Fibroblast of lung (primary cell): ENCODE data around the gene PCAT6. TPM values are rescaled to one million over a fixed set of nuclear protein-coding genes. Genes with fewer than 3 reads are reported as not detected.

Source experiments
- DNase-seq, 2 donors: peaks; one replicate each; pipeline versions ENCODE4 v3.0.0 to v3.0.0-alpha.2; 2010; ENCODE audit warnings: low read depth in 2 of 2
- H2AFZ ChIP-seq: 2 replicates; pipeline ENCODE4 v1.5.1; 2012; ENCODE audit warnings: low read length, control low read depth, inconsistent platforms
- H3K27ac ChIP-seq: 2 replicates; pipeline ENCODE4 v1.5.1; 2011; ENCODE audit warnings: low read length, control low read depth; ENCODE audit not compliant: insufficient read depth
- H3K27me3 ChIP-seq: 2 replicates; pipeline ENCODE4 v1.5.1; 2011; ENCODE audit warnings: mild to moderate bottlenecking, low read length; ENCODE audit not compliant: control insufficient read depth, insufficient read depth
- H3K36me3 ChIP-seq: 2 replicates; pipeline ENCODE4 v1.5.1; 2011; ENCODE audit warnings: low read length; ENCODE audit not compliant: control insufficient read depth, insufficient read depth
- H3K4me1 ChIP-seq: 2 replicates; pipeline ENCODE4 v1.5.1; 2011; ENCODE audit warnings: low read length; ENCODE audit not compliant: control insufficient read depth, insufficient read depth; ENCODE audit errors: extremely low read depth
- H3K4me2 ChIP-seq: 2 replicates; pipeline ENCODE4 v1.5.1; 2011; ENCODE audit warnings: low read length, control low read depth; ENCODE audit not compliant: insufficient read depth; ENCODE audit errors: extremely low read depth
- H3K4me3 ChIP-seq, 4 experiments: fragments of 200-600 bp in 1 of 4; sonication (generic) in 1 of 4; replicated peaks in 1 of 4; 2 replicates each; pipeline ENCODE4 v1.5.1; 2011 to 2016; ENCODE audit warnings: low read length in 4 of 4, low read depth in 3 of 4, mild to moderate bottlenecking in 3 of 4, control low read depth in 2 of 4, inconsistent platforms in 1 of 4, mixed read lengths in 1 of 4; ENCODE audit not compliant: insufficient read depth in 1 of 4; ENCODE audit errors: control extremely low read depth in 1 of 4
- H3K79me2 ChIP-seq: 2 replicates; pipeline ENCODE4 v1.5.1; 2012; ENCODE audit warnings: mild to moderate bottlenecking, low read length, inconsistent platforms; ENCODE audit not compliant: control insufficient read depth, insufficient read depth
- H3K9ac ChIP-seq: 2 replicates; pipeline ENCODE4 v1.5.1; 2011; ENCODE audit warnings: mild to moderate bottlenecking, low read length, control low read depth; ENCODE audit not compliant: insufficient read depth
- H3K9me3 ChIP-seq: 2 replicates; pipeline ENCODE4 v1.5.1; 2012; ENCODE audit warnings: low read depth, low read length; ENCODE audit not compliant: control insufficient read depth, insufficient read depth
- H4K20me1 ChIP-seq: 2 replicates; pipeline ENCODE4 v1.5.1; 2011; ENCODE audit warnings: low read length; ENCODE audit not compliant: control insufficient read depth, insufficient read depth; ENCODE audit errors: extremely low read depth
- EZH2 ChIP-seq: IDR thresholded peaks from 2 replicates; pipeline ENCODE4 v1.5.1; 2012; ENCODE audit warnings: low read length, control low read depth, mild to moderate bottlenecking; ENCODE audit errors: missing control alignments
- polyA plus RNA-seq, 2 donors: library from polyadenylated mRNA; depleted of rRNA in 1 of 2; stranded (reverse) in 1 of 2; unstranded in 1 of 2; fragments of >200 nt; gene quantifications; 2 replicates each; pipeline ENCODE4 v1.2.1, GENCODE V29; 2011 to 2012; ENCODE audit warnings: missing spikeins in 1 of 2
- total RNA-seq: library from RNA; depleted of rRNA; stranded (reverse); fragments of >200 nt; gene quantifications from 2 replicates; pipeline ENCODE4 v1.2.1, GENCODE V29; 2014
- TF ChIP-seq, protein P1 (sequence below), 2 donors: IDR thresholded peaks in 1 of 2; conservative IDR thresholded peaks in 1 of 2; 1 replicate in 1 of 2; 2 replicates in 1 of 2; pipeline ENCODE4 v1.5.1; 2011 to 2012; ENCODE audit warnings: low read length in 2 of 2, control low read depth in 1 of 2, inconsistent platforms in 1 of 2, low read depth in 1 of 2, mild to moderate bottlenecking in 1 of 2

The PCAT6 gene
- total and polyA plus RNA-seq, 2 donors (not counting 1 experiment from before 2014, with no cell fraction given): 0.50 to 1.1 TPM

DNA sequence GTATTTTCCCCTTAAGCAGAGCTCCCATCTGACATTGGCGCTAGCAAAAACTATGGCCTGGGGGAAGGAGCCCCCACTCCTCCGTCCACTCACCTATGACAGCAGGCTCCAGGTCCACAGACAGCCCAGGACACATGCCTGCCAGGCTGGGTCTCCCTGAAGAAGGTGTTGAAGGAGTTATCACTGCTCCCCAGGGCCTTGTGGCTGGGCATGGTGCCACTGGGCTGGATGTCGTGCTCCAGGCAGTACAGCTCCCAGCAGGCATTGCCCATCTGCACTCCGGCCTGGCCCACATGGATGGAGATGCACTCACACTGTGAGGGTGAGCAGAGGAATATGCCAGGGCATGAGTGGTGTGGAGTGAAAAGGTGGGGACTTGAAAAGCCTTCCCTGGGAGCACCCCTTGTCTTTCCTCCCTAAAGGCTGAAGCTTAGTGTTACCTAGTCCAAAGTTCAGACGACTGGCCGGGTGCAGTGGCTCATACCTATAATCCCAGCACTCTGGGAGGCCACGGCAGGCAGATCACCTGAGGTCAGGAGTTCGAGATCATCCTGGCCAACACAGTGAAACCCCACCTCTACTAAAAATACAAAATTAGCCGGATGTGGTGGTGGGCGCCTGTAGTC is 48.1 kb downstream of the PCAT6 start:
- Histone ChIP-seq H4K20me1 (no peaks in the 10 kb centered on the region), H3K79me2 (no peaks in the 10 kb centered on the region)

DNA sequence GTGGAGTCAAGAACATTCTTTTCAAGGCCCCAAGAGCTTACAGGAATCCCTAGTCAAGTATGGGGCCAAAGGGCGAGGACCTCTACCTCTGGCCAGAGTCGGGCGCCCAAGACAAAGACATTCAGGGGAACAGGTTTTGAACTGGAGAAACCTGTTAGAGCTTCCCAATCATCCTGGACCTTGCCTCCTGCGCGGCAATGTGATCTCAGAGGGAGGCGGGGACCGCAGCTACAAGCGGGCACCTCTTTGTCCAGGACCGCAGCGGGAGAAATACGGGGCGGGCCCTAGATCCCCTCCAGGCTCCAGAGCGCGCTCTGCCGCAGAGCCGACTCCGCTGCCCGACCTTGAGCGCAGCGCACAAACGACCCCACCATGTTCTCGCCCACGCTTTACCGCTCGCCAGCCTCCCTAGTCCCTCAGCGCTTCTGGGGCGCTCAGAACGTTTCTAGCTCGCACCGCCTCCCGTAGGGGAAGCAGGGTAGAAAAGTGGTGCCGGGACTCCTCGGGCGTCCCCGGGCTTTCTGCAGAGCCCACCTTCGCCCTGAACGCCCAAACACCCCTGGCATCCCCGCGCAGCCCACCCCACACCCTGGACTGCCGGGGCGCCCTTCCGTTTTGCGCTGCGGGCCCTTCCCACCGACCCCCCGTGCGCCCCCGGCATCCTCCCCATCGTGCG is 50.1 kb downstream of the PCAT6 start:
- Histone ChIP-seq H3K36me3 (no peaks in the 10 kb centered on the region), H3K79me2 (no peaks in the 10 kb centered on the region), H4K20me1 (no peaks in the 10 kb centered on the region), H3K27ac (no peak overlapping the region), H3K4me1 (peaks cover 4% of the 10 kb centered on the region), H3K4me3 (peak overlapping the region; percentile 66 to 70 (median 68)), H3K9me3 (no peaks in the 10 kb centered on the region), H3K27me3 (peaks cover under 1% of the 10 kb centered on the region), H3K4me2 (peak overlapping the region; percentile 79), H3K9ac (peak overlapping the region; percentile 30), H2AFZ (peak overlapping the region; percentile 78)
- TF ChIP-seq, protein P1, sequence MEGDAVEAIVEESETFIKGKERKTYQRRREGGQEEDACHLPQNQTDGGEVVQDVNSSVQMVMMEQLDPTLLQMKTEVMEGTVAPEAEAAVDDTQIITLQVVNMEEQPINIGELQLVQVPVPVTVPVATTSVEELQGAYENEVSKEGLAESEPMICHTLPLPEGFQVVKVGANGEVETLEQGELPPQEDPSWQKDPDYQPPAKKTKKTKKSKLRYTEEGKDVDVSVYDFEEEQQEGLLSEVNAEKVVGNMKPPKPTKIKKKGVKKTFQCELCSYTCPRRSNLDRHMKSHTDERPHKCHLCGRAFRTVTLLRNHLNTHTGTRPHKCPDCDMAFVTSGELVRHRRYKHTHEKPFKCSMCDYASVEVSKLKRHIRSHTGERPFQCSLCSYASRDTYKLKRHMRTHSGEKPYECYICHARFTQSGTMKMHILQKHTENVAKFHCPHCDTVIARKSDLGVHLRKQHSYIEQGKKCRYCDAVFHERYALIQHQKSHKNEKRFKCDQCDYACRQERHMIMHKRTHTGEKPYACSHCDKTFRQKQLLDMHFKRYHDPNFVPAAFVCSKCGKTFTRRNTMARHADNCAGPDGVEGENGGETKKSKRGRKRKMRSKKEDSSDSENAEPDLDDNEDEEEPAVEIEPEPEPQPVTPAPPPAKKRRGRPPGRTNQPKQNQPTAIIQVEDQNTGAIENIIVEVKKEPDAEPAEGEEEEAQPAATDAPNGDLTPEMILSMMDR (conservative IDR thresholded peaks at IDR 0.05 in 1 of 2, IDR thresholded peaks at IDR 0.05 in 1 of 2; ENCODE audit: low read depth in 1 of 2, low read length in 2 of 2): no peak
- TF ChIP-seq EZH2: no peak
- peak; percentile 11 to 46 for DNase-seq

More for the DNA sequence above, 48.1 kb downstream of the PCAT6 start:
- no peak for DNase-seq
- Histone ChIP-seq H3K36me3 (no peaks in the 10 kb centered on the region), H3K27me3 (no peaks in the 10 kb centered on the region), H3K27ac (no peak overlapping the region), H3K4me1 (peaks cover 4% of the 10 kb centered on the region), H3K4me3 (no peak overlapping the region), H3K9ac (no peak overlapping the region), H3K9me3 (no peaks in the 10 kb centered on the region), H2AFZ (no peak overlapping the region), H3K4me2 (no peak overlapping the region)
- TF ChIP-seq, protein P1 (conservative IDR thresholded peaks at IDR 0.05 in 1 of 2, IDR thresholded peaks at IDR 0.05 in 1 of 2; ENCODE audit: low read depth in 1 of 2, low read length in 2 of 2): no peak
- no peak for TF ChIP-seq EZH2

Other genes starting within 250 kb of the PCAT6 start
- gene SYT2, start 100.5 kb upstream of the PCAT6 start, total RNA-seq: not detected in 2 replicates
- 0.02 and 0.03 TPM in 2 replicates for gene SYT2, start 100.5 kb upstream of the PCAT6 start, polyA plus RNA-seq
- gene KDM5B, start 2.5 kb upstream of the PCAT6 start, total RNA-seq: 65.2 and 82.2 TPM in 2 replicates
- 33.5 and 52.0 TPM in 2 replicates for gene KDM5B, start 2.5 kb upstream of the PCAT6 start, polyA plus RNA-seq
- gene RABIF, start 78.2 kb downstream of the PCAT6 start, total RNA-seq: 4.4 and 5.9 TPM in 2 replicates
- 14.6 and 15.8 TPM in 2 replicates for gene RABIF, start 78.2 kb downstream of the PCAT6 start, polyA plus RNA-seq
- gene KLHL12, start 116.3 kb downstream of the PCAT6 start, total RNA-seq: 48.3 and 55.5 TPM in 2 replicates
- gene KLHL12, start 116.3 kb downstream of the PCAT6 start, polyA plus RNA-seq: 39.4 and 46.3 TPM in 2 replicates
- gene ADIPOR1, start 147.4 kb downstream of the PCAT6 start, total RNA-seq: 62.4 and 81.7 TPM in 2 replicates
- 106 and 116 TPM in 2 replicates for gene ADIPOR1, start 147.4 kb downstream of the PCAT6 start, polyA plus RNA-seq
- 28.2 and 48.1 TPM in 2 replicates for gene CYB5R1, start 156.3 kb downstream of the PCAT6 start, total RNA-seq
- 36.9 and 41.2 TPM in 2 replicates for gene CYB5R1, start 156.3 kb downstream of the PCAT6 start, polyA plus RNA-seq
- 74.5 and 83.7 TPM in 2 replicates for gene TMEM183A, start 196.4 kb downstream of the PCAT6 start, total RNA-seq
- gene TMEM183A, start 196.4 kb downstream of the PCAT6 start, polyA plus RNA-seq: 74.2 and 75.3 TPM in 2 replicates
- 4.3 and 4.6 TPM in 2 replicates for gene PPFIA4, start 215.5 kb downstream of the PCAT6 start, total RNA-seq
- gene PPFIA4, start 215.5 kb downstream of the PCAT6 start, polyA plus RNA-seq: 0.36 and 3.2 TPM in 2 replicates